GOT3 (cell line): ENCODE measurements around the gene NRXN3.
"Not testable (repeated sequence)": the region's sequence is repeated elsewhere in the genome, so short reads cannot be mapped to it uniquely, and the experiment has no call there.

ENCODE experiments used
- DNase-seq: peaks from one replicate; lab custom pipeline; 2025; ENCODE audit warnings: mixed read lengths; lab: John Stamatoyannopoulos, UW

NRXN3 gene

DNA sequence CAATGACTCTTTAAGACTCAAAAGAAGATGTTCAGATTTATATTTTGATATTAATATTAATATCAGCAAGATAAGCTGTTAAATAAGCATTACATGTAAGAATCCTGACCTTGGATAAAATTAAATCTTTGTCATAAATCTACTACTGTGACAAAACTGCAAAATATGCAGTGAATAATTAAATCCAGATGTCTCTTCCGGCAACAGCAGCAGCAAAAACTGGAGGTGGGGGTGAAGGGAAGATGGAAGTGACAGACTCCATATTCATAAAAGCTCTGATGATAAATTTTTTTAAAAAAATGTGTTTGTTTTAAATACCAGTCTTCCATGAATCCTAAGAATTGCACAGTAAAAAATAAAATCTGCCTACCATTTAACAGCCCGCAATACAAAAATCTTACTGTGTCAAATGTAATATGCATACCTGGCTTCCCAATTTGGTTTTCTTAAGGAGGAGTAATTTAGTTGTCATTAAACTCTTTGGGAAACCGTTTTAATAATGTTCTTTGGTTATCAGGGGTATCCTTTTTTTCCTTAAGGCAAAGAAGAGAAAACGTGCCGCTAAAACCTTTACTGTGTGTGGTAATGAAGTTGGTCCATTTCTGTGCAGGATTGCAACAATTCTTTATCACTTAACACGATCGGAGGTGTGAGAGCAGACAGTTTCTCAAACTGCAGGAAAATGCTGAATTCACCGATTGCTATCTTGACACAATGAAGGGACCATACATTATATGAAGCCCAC is 1562.9 kb downstream of the NRXN3 start:
- no peak for DNase-seq

DNA sequence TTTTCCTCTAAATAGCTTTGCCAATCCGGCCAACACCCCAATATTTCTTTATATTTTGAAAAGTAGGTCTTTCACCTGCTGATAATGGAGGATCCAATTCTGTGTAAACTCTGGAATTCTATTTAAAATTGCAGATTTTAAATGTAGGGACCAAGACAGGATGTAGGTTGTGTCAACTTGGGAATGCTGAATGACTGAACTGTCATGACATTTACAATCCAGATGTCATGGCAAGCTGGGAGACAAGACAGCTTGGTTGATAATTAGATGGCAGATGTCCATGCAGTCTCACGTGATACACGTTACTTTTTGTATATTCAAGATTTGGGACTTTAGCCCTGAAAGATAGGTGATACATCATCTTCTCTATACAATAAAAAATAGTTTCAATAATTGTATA is 1564.0 kb downstream of the NRXN3 start:
- DNase-seq: no peak

DNA sequence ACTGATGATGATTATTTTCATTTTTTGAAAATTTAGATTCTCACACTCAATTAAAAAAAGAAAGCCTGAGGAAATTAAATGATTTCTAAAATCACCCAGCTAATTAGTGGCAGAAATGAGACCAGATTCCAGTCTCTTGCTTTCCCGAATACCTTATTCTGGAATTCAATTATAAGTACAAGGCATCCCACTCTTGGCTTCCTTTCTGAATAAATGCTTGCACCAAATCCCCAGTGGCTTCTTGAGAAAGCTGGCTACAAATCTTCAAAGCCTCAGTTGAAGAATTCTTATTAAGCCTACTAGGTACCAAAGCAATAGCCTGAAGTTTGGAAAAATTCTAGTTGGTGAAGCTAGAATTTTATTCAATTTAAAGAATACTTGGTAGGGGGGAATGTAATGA is 1564.5 kb downstream of the NRXN3 start:
- DNase-seq: no peak

DNA sequence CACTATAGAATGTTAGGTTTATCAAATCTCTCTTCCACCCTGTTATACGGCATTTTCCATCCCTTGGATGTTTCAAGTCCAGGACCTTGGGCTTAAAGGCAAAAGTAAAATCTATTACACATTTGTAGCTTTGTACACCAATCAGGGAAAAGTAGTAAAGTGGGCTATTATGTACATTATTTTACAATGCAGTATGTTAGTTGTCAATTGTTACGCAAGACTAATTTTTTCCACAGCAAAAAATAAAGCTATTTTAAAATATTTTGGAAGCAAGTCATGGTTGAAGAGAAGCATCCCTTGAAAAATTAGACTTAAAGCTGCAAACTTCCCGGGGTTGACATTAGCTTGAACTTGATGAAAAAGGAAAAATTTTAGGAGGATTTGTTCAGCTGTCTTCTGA is 1564.9 kb downstream of the NRXN3 start:
- no peak for DNase-seq

DNA sequence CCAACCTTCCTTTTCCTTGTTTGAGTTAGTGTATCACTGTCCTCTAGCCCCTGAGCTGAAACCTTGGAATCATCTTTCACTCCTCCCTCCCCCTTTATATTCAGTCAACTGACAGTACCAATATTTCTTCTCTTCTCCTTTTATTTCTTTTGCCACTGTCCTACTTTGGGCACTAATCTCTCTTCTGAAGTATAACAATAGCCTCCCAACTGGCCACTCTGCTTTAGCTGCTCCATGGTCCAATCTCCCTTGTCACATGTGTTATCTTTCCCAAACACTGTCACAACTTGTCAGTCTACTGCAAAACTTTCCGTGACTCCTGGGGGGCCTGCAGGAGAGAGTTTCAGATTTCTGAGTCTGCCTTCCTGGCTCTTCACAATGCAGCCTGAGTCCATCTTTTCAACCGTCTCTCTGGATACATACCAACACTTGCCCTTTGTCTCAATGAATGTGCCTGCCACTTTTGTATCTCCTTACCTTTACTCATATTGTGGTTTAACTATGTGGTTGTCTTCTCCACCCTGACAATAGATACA is 1570.0 kb downstream of the NRXN3 start:
- DNase-seq: no peak

DNA sequence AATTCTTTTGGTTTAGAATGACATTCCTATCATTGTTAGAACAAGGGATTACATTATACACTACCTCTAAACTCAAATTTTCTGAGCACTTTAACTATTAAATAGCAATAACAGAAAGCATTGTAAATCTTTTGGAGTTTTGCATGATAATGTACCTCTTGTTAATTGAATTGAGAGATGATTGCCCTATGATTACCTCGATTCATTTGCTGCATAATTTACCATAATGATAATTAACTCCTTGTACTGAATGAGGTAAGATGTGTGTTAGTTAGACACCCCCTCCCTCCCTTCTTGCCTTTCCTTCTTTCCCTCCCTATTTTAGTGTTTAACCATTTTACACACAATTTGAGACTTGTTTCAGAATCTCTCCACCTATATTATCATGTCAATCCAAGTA is 1572.0 kb downstream of the NRXN3 start:
- no peak for DNase-seq

DNA sequence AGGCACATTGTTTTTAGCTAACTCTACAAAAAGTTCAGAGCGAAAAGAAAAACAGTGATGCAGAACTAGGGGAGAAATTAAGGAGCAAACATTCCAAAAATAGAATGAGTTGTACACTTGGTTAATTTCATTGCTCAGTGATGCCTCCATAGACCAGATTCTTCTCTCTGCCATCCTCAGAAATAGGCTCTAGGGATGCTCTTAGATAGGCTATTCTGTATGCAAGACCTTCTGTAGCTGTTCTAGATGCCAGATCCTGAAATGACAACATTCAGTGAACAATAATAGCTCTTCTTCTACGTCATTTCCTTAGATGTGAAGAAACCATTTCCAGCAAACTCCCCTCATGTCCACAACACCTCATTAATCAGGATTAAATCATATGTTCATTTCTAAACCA is 1574.9 kb downstream of the NRXN3 start:
- DNase-seq: no peak

DNA sequence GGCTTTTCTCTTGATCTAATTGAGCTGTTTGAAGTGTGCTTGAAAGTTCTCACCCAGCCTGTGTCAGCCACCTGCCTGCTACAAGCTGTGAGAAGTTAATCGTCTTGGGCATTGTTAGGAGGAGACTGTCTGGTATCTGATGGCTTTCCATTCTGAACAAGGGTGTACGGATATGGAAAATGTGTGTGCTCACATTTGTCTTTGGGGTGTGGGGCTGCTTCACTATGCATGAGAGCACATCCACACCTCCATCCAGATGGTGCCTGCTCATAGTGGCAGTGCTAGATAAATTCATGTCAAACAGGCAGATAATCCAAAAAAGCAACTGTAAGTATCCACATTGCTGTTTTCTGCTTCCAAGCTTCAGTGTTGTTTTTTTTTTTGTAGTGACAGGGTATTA is 1578.9 kb downstream of the NRXN3 start:
- no peak for DNase-seq

DNA sequence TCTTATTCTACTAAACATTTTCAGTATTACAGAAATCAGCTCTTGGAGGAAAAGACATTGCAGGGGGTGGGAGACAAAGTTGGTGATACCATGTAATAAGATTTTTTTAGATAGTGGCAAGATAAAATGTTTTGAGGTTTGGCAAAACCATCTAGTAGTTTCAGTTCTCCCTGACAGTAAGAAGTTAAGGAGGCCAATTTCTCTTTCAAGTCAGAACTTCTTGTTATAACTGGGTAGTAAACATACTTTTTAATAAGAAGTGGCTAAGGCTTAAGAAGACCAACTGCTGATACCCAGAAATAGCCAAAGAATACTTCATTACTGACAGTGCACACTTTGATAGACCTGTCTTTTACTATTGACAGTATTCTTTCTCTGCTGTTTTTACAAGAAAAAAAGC is 1588.8 kb downstream of the NRXN3 start:
- no peak for DNase-seq

DNA sequence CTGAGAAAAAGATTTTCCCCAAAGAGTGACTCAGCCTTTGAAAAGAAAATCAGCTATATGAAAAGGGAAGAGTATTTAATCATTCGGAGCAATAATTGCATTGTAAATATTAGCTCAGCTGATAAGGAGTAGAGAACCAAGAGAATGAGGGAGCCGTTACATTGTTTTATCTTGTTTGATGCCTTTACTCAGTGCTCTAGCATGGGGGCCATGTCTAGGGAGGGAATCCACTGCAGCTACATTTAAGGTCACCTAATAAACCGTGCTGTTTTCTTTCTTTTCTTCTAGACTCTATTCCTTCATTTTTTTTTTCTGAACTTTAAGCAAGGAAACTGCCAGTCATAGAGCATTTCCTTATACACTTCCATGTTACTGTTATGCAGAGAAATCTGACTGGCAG is 1594.2 kb downstream of the NRXN3 start:
- DNase-seq: no peak

DNA sequence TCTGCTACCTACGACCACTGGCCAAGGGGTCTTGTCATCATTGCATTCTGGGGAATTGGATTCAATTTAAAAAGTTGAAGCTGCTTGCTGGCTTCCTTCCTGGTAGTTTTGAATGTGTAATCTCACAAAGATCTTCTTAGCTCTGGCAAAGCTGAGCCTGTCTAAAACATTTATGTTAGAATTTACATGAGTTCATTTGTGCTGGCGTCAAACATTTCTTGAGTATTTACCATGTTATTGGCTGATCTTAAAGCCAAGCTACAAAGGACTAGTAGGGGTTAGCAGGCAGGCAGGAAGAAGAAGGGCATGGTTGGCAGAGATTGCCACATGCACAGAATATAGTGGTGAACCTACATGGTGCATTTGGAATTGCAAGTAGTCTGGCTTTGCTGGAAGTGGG is 1596.3 kb downstream of the NRXN3 start:
- DNase-seq: no peak

DNA sequence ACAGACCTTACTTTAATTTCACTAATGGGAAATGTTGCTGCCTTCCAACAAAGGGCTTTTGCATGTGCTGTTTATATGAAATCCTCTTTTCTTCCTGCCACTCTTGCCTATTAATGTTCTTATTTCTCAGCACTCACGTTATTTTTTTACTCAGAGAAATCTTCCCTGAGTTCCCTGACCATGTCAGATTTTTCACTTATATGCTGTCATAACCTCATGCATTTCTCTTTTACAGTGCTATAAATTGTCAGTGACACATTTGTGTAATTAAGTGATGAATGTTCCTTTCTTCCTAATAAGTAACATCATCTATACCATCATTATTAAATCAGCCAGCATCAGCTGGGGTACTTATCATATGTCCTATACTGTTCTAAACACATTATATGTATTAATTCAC is 1597.1 kb downstream of the NRXN3 start:
- DNase-seq: no peak

DNA sequence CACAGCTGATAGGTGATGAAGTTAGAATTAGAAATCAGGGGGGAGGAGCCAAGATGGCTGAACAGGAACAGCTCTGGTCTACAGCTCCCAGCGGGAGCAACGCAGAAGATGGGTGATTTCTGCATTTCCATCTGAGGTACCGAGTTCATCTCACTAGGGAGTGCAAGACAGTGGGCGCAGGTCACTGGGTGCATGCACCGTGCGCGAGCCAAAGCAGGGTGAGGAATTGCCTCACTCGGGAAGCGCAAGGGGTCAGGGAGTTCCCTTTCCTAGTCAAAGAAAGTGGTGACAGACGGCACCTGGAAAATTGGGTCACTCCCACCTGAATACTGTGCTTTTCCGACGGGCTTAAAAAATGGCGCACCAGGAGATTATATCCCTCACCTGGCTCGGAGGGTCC is 1597.5 kb downstream of the NRXN3 start:
- not testable (repeated sequence) for DNase-seq

DNA sequence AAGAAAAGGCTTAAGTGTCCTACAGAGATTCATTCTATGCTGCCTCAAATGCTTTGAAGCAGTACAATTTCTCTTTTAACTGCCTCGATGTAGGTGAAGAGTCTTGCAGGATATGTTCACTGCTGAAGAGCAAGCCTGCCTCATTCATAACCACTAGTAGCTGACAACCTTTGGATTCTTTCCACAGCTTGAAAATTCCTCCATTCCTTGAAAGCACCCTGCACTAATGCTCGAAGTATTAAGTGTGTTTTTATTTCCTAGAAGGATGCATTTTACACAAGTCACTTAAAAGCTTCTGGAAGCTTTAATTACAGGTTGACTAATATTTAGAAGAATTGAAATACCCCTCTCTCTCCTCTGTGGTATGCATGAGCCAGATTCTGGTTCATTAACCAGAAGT is 1611.7 kb downstream of the NRXN3 start:
- no peak for DNase-seq

DNA sequence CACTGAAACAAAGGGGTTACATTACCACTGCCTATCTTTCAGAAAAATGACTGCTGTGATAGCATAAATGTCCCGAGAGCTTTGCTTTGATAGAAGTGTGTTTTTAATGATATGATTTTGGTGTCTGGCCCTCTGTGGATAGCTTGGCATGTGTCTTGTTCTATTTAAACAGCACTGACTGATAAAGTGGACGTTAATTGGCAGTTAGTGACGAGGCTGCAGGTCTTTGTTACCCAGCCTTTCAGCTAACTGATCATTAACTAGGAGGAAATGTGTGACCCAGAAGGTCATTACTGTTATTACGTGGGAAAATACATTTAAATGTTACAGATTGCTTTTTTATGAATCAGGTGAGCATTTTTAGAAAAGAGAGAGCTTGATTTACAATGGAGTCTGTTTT is 1612.9 kb downstream of the NRXN3 start:
- DNase-seq: no peak

DNA sequence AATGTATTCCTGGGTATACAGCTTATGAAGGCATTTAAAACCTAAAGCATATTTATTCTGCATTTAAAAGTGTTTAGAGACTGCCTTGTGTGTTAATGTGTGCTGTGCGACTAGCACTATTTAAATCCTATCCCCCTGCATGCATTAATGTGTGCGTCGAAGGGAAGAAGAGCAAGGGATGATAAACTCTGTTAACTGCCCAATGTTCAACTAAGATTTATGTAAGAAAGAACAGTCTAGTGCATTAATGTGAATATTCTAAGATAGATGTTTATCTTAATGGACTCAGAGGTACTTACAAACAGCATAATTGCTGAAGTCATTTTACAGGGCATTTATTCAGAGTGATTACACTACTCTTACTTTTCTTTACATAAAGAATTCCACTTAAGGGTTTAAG is 1616.3 kb downstream of the NRXN3 start:
- no peak for DNase-seq

DNA sequence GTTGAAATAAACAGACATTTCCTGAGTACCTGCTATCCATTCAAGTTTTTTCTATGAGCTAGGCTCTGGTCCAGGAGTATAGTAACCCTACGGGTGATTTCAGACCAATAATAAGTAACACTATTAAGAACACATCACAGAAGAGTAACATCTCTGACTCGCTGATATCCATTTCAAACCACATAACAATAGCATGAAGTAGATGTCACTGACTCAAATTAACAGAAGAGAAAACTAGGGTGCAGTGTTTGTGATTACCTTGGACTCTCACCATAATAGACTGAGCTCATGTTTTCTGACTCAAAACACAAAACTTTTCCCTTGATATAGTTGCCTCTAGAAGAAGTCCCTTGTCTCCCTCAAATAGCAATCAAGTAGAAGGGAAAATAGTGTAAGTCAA is 1618.2 kb downstream of the NRXN3 start:
- no peak for DNase-seq

DNA sequence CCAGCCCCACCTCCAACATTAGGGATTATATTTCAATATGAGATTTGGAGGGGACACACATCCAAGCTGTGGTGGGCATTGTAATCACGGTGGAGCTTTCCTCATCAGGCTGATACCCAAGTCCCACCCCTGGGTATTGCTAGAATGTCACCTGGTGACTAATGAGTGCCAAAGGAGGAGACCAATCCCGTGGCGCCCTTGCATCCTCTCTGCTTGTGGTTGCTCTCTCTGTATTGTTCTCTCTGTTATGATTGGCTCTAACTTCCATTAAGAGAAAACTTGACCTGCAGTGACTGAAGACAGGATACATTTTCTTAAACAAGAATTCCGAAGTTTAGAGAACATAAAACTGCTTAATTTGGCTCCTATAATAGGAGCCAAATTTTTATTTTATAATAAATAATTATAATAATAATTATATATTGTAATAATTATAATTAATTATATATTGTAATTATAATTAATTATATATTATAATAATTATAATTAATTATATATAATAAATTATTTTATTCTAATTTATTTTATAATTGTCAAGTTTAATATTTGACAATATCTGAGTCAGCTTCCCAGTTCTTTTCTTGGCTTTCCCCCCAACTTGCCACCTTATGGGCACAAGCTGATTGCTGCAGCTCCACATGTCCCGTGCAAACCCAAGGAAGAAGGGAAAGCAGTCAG is 1621.0 kb downstream of the NRXN3 start:
- no peak for DNase-seq

DNA sequence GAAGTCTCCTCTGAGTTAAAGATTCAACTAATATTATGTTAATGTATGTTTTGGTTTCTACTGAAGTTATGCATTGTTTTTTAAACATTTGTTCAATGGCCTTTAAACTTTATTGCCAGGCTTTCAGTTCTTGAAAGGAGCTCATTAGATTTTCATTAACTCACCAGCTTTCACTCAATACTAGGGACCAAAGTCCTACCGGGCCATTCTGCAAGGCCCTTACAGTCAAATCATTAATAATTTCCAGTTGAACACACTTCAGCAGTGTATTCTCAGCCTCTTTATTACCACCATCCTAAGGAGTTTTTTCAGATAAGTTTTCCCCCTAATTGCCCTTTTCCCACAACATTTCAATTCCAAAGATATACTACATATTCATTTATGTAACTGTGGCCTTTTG is 1631.9 kb downstream of the NRXN3 start:
- no peak for DNase-seq

DNA sequence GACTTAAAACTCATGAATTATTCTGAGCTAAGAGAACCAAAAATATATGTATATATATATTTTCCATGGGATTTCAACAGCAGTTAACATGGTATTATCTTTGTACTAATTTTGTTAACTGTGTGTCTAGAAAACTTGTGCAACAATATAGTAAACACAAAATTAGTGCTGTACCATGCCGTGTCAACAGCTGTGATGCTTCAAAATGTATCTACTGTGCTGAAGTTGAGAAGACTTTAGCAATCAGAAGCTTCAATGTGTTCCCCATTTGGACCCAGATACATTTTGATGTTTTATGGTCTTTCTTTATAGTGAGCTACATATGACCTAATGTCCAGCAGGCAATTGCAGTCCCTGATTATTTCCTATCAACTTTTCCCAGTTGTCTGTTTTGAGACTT is 1635.5 kb downstream of the NRXN3 start:
- DNase-seq: no peak

DNA sequence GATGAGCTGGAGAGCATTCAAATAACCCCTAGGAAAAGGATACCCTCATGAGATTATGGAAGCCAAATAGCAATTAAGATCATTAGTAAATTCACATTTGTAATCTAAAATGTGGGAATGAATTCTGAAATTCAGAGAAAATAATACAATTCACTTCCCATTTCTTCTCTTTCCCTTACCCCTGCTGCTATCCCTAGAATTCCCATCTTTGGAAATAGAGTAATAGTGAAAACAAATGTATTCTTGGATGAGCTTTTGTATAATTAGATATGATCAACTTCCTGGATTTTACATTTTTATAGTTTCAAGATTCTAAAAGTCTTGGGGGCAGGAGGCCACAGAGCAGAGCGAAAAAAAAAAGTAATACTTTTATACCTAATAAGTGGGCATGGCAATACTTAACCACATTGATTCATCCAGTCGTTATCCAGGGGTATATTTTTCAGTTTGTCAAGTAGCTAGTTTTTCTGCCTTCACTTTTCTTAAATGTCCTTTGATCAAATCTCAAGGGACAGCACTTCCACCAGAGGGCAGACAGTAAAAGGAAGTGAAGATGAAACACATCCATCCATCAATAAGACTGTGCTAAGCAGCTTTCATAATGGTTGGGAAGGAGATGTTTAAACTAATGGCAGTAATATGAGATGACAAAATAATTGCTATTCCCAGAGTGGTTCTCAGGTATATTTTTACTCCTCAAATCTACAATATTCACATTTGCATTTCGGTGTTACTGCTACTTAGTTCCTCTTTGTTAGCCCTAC is 1639.9 kb downstream of the NRXN3 start:
- DNase-seq: no peak

DNA sequence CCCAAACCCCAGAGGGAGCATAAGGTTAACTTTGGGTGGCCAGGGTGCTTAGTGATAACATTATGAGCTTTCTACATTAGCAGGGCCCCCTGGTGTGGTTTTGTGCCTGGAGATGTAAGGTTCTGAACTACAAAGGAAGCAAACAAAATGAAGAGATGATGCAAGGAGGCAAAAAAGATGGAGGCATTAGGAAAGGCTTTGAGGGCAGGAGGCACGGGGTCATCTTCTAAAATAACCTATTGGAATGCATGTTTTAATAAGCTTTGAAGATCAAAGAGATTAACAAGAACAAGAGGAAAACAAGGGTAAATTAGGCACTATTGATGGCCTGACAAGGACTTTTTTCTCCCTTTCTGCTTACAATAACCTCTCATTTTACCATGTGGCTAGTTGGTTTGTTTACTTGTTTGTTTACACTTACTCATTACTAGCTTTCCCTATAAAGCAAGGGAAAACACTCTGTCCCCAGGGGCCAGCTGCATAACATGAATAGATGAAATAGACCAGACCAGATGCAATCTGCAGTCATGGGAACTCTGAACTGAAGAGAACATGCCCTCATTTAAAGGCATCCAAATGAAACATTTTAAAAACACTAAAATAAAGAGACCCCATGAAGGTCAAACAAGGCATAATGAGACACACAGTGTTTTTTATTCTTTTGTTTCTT is 1650.8 kb downstream of the NRXN3 start:
- no peak for DNase-seq
